HEK293 (cell line): Measurements from ENCODE around the gene G3BP1.

Experiments
- CTCF ChIA-PET: fragments of 350-600 bp; formaldehyde crosslinking; extraction: SDS; loops from one replicate; lab custom pipeline; 2021; ENCODE audit warnings: antibody characterized with exemption; lab: Yijun Ruan, JAX
- POLR2A ChIA-PET: fragments of 300-600 bp; formaldehyde crosslinking; extraction: SDS; loops from one replicate; lab custom pipeline; 2020; ENCODE audit warnings: antibody characterized with exemption, inconsistent platforms; lab: Yijun Ruan, JAX
- H3K27ac ChIP-seq: fragments of 200-500 bp; sonication (Bioruptor generic); 2 replicates; pipeline ENCODE4 v1.5.1; 2014; ENCODE audit warnings: low read depth, low read length, control low read depth, inconsistent platforms; ENCODE audit errors: extremely low read depth
- H3K36me3 ChIP-seq, 2 experiments: fragments of 200-500 bp in 1 of 2; sonication (Bioruptor generic) in 1 of 2; 1 replicate in 1 of 2; 2 replicates in 1 of 2; pipeline ENCODE4 v1.5.1; 2014 to 2017; ENCODE audit warnings: inconsistent platforms in 2 of 2, low read length in 2 of 2; ENCODE audit not compliant: control insufficient read depth in 2 of 2, insufficient read depth in 1 of 2
- H3K4me1 ChIP-seq: fragments of 200-500 bp; sonication (Bioruptor generic); 2 replicates; pipeline ENCODE4 v1.5.1; 2014; ENCODE audit warnings: mild to moderate bottlenecking, low read length, inconsistent platforms; ENCODE audit not compliant: control insufficient read depth, insufficient read depth
- H3K4me3 ChIP-seq: 2 replicates; pipeline ENCODE4 v1.5.1; 2011; ENCODE audit warnings: low read depth, mild to moderate bottlenecking, control low read depth, low read length, moderate library complexity
- H3K9me3 ChIP-seq: fragments of 200-500 bp; sonication (Bioruptor generic); 2 replicates; pipeline ENCODE4 v1.5.1; 2014; ENCODE audit warnings: low read depth, low read length, inconsistent platforms; ENCODE audit not compliant: control insufficient read depth, insufficient read depth
- AEBP2 ChIP-seq: fragments of 450-650 bp; formaldehyde crosslinking; IDR thresholded peaks from 2 replicates; pipeline ENCODE4 v1.5.1; 2016; ENCODE audit warnings: missing biosample characterization, missing genetic modification characterization, borderline replicate concordance
- CTCF ChIP-seq: fragments of 450-650 bp; formaldehyde crosslinking; IDR thresholded peaks from 2 replicates; pipeline ENCODE4 v1.5.1; 2016; ENCODE audit warnings: missing biosample characterization, missing genetic modification characterization
- IKZF3 ChIP-seq: fragments of 450-650 bp; IDR thresholded peaks from 2 replicates; pipeline ENCODE4 v1.5.0; 2018; ENCODE audit warnings: missing biosample characterization, mild to moderate bottlenecking, missing genetic modification characterization, moderate library complexity
- KLF10 ChIP-seq: fragments of 450-650 bp; IDR thresholded peaks from 2 replicates; pipeline ENCODE4 v1.5.1; 2018; ENCODE audit warnings: missing biosample characterization, mild to moderate bottlenecking, missing genetic modification characterization
- OVOL3 ChIP-seq: fragments of 450-650 bp; formaldehyde crosslinking; IDR thresholded peaks from 2 replicates; pipeline ENCODE4 v1.5.1; 2016; ENCODE audit warnings: missing biosample characterization, missing genetic modification characterization
- ZBTB1 ChIP-seq: fragments of 450-650 bp; formaldehyde crosslinking; IDR thresholded peaks from 2 replicates; pipeline ENCODE4 v1.5.1; 2016; ENCODE audit warnings: missing biosample characterization, missing genetic modification characterization
- ZBTB11 ChIP-seq: fragments of 450-650 bp; formaldehyde crosslinking; conservative IDR thresholded peaks from 2 replicates; pipeline ENCODE4 v1.5.1; 2016; ENCODE audit warnings: low read depth, missing biosample characterization, missing genetic modification characterization
- ZBTB44 ChIP-seq: fragments of 450-650 bp; IDR thresholded peaks from 2 replicates; pipeline ENCODE4 v1.5.1; 2018; ENCODE audit warnings: missing biosample characterization, mild to moderate bottlenecking, missing genetic modification characterization
- ZBTB8A ChIP-seq: fragments of 450-650 bp; formaldehyde crosslinking; IDR thresholded peaks from 2 replicates; pipeline ENCODE4 v1.5.1; 2016; ENCODE audit warnings: missing biosample characterization, missing genetic modification characterization
- ZFP37 ChIP-seq: fragments of 450-650 bp; formaldehyde crosslinking; IDR thresholded peaks from 2 replicates; pipeline ENCODE4 v1.5.1; 2016; ENCODE audit warnings: missing biosample characterization, missing genetic modification characterization
- ZNF114 ChIP-seq: fragments of 450-650 bp; formaldehyde crosslinking; IDR thresholded peaks from 2 replicates; pipeline ENCODE4 v1.5.0; 2017; ENCODE audit warnings: missing biosample characterization, missing genetic modification characterization
- ZNF132 ChIP-seq: fragments of 450-650 bp; formaldehyde crosslinking; IDR thresholded peaks from 2 replicates; pipeline ENCODE4 v1.5.1; 2017; ENCODE audit warnings: missing biosample characterization, missing genetic modification characterization, borderline replicate concordance
- ZNF248 ChIP-seq: fragments of 450-650 bp; formaldehyde crosslinking; IDR thresholded peaks from 2 replicates; pipeline ENCODE4 v1.5.1; 2017; ENCODE audit warnings: missing biosample characterization, missing genetic modification characterization
- ZNF37A ChIP-seq: fragments of 450-650 bp; IDR thresholded peaks from 2 replicates; pipeline ENCODE4 v1.5.1; 2018; ENCODE audit warnings: missing biosample characterization, missing genetic modification characterization
- ZNF398 ChIP-seq: fragments of 450-650 bp; formaldehyde crosslinking; IDR thresholded peaks from 2 replicates; pipeline ENCODE4 v1.5.1; 2017; ENCODE audit warnings: missing biosample characterization, missing genetic modification characterization
- ZNF423 ChIP-seq: fragments of 450-650 bp; formaldehyde crosslinking; IDR thresholded peaks from 2 replicates; pipeline ENCODE4 v1.5.1; 2016; ENCODE audit warnings: missing biosample characterization, missing genetic modification characterization
- ZNF48 ChIP-seq: fragments of 450-650 bp; formaldehyde crosslinking; IDR thresholded peaks from 2 replicates; pipeline ENCODE4 v1.5.1; 2016; ENCODE audit warnings: missing biosample characterization, missing genetic modification characterization
- ZNF501 ChIP-seq: fragments of 450-650 bp; formaldehyde crosslinking; IDR thresholded peaks from 2 replicates; pipeline ENCODE4 v1.5.1; 2016; ENCODE audit warnings: missing biosample characterization, missing genetic modification characterization
- ZNF610 ChIP-seq: fragments of 450-650 bp; formaldehyde crosslinking; IDR thresholded peaks from 2 replicates; pipeline ENCODE4 v1.5.1; 2016; ENCODE audit warnings: missing biosample characterization, missing genetic modification characterization, borderline replicate concordance
- ZNF707 ChIP-seq: fragments of 450-650 bp; formaldehyde crosslinking; IDR thresholded peaks from 2 replicates; pipeline ENCODE4 v1.5.1; 2016; ENCODE audit warnings: missing biosample characterization, missing genetic modification characterization
- ZNF776 ChIP-seq: fragments of 450-650 bp; formaldehyde crosslinking; IDR thresholded peaks from 2 replicates; pipeline ENCODE4 v1.5.0; 2017; ENCODE audit warnings: missing biosample characterization, missing genetic modification characterization, borderline replicate concordance
- ZSCAN30 ChIP-seq: fragments of 450-650 bp; IDR thresholded peaks from 2 replicates; pipeline ENCODE4 v1.5.1; 2018; ENCODE audit warnings: missing biosample characterization, mild to moderate bottlenecking, missing genetic modification characterization, moderate library complexity

Gene G3BP1

GRCh38 chr5:151787817-151788216 lies 16.1 kb downstream of the G3BP1 start:
- Histone ChIP-seq H3K27ac (no peak overlapping the region), H3K4me1 (peaks cover 2% of the 10 kb centered on the region; the same call in 1 of the 2 replicates), H3K36me3 (peaks cover 59 to 60% of the 10 kb centered on the region in 2 experiments), H3K4me3 (no peak overlapping the region), H3K9me3 (no peaks in the 10 kb centered on the region)
- POLR2A ChIA-PET: interaction anchor here (1.2 to 1.8 kb wide), 3 partner anchors 11 to 16 kb away, joined by 3 to 8 read pairs (median 4); partner anchors contain the start of gene G3BP1
- CTCF ChIA-PET: interaction anchor here (0.7 to 1.1 kb wide), 2 partner anchors 98 to 265 kb away, joined by 3 read pairs; no protein-coding TSS in a partner anchor
- TF ChIP-seq ZBTB8A (no peak), KLF10 (tag by site-specific recombination) (no peak), ZNF776 (tag by site-specific recombination) (no peak), CTCF (no peak), OVOL3 (tag by site-specific recombination) (no peak)

- Histone ChIP-seq H3K9me3 (no peaks in the 10 kb centered on the region), H3K4me3 (no peak overlapping the region), H3K27ac (no peak overlapping the region), H3K4me1 (no peaks in the 10 kb centered on the region), H3K36me3 (peaks cover 93 to 98% of the 10 kb centered on the region in 2 experiments)
- POLR2A ChIA-PET: no interaction called here
- CTCF ChIA-PET: no interaction called here
- TF ChIP-seq ZFP37 (tag by site-specific recombination): no peak
- TF ChIP-seq ZBTB11 (tag by site-specific recombination): no peak
- no peak for TF ChIP-seq ZNF610 (tag by site-specific recombination)
- TF ChIP-seq ZBTB44 (tag by site-specific recombination): no peak
- no peak for TF ChIP-seq ZNF501 (tag by site-specific recombination)
- no peak for TF ChIP-seq ZNF423 (tag by site-specific recombination)
- no peak for TF ChIP-seq ZNF37A (tag by site-specific recombination)
These were observed 21.6 kb downstream of the G3BP1 start for GRCh38 chr5:151793358-151793757.

GRCh38 chr5:151795426-151795825 lies 23.7 kb downstream of the G3BP1 start:
- peaks cover 94 to 99% of the 10 kb centered on the region in 2 experiments for H3K36me3 ChIP-seq
- no peaks in the 10 kb centered on the region for H3K9me3 ChIP-seq
- no peak overlapping the region for H3K4me3 ChIP-seq
- POLR2A ChIA-PET: no interaction called here
- no peak overlapping the region for H3K27ac ChIP-seq
- CTCF ChIA-PET: no interaction called here
- no peaks in the 10 kb centered on the region for H3K4me1 ChIP-seq
- TF ChIP-seq ZNF707 (tag by site-specific recombination) (no peak), AEBP2 (tag by site-specific recombination) (no peak), ZNF48 (tag by site-specific recombination) (no peak), ZSCAN30 (no peak), ZNF132 (no peak), IKZF3 (tag by site-specific recombination) (no peak), ZBTB1 (tag by site-specific recombination) (no peak), ZNF248 (tag by site-specific recombination) (no peak), ZNF114 (tag by site-specific recombination) (no peak), ZNF398 (no peak)
